Measurements from ENCODE around the gene WFDC12. TPM values are rescaled to one million over a fixed set of nuclear protein-coding genes. Genes with fewer than 3 reads are reported as not detected.

The WFDC12 gene
- total and polyA plus RNA-seq, 2 donors (not counting 1 experiment from before 2014, with no cell fraction given): not detected

Other genes with a start within 250 kb of the WFDC12 start
- 200 and 205 TPM in 2 replicates for gene YWHAB, start 238.8 kb downstream of the WFDC12 start, total RNA-seq
- gene YWHAB, start 238.8 kb downstream of the WFDC12 start, polyA plus RNA-seq: 80.3 and 99.9 TPM in 2 replicates
- gene PABPC1L, start 214.4 kb downstream of the WFDC12 start, total RNA-seq: 100 and 105 TPM in 2 replicates
- gene PABPC1L, start 214.4 kb downstream of the WFDC12 start, polyA plus RNA-seq: 295 and 323 TPM in 2 replicates
- 21.8 and 21.9 TPM in 2 replicates for gene TOMM34, start 164.1 kb downstream of the WFDC12 start, total RNA-seq
- gene TOMM34, start 164.1 kb downstream of the WFDC12 start, polyA plus RNA-seq: 17.5 and 19.1 TPM in 2 replicates
- 323 and 324 TPM in 2 replicates for gene STK4, start 158.0 kb downstream of the WFDC12 start, total RNA-seq
- gene STK4, start 158.0 kb downstream of the WFDC12 start, polyA plus RNA-seq: 38.9 and 66.0 TPM in 2 replicates
- gene KCNS1, start 23.3 kb downstream of the WFDC12 start, total RNA-seq: not detected in 2 replicates
- 0.04 TPM in 1 of 2 replicates, not detected in the other for gene KCNS1, start 23.3 kb downstream of the WFDC12 start, polyA plus RNA-seq
- not detected in 2 replicates for gene WFDC5, start 9.3 kb downstream of the WFDC12 start, total RNA-seq
- gene WFDC5, start 9.3 kb downstream of the WFDC12 start, polyA plus RNA-seq: not detected in 2 replicates
- not detected in 2 replicates for gene PI3, start 50.4 kb upstream of the WFDC12 start, total RNA-seq
- gene PI3, start 50.4 kb upstream of the WFDC12 start, polyA plus RNA-seq: 0.24 TPM in 1 of 2 replicates, not detected in the other
- not detected in 2 replicates for gene SEMG1, start 82.6 kb upstream of the WFDC12 start, total RNA-seq
- gene SEMG1, start 82.6 kb upstream of the WFDC12 start, polyA plus RNA-seq: not detected in 2 replicates
- gene SEMG2, start 96.9 kb upstream of the WFDC12 start, total RNA-seq: not detected in 2 replicates
- gene SEMG2, start 96.9 kb upstream of the WFDC12 start, polyA plus RNA-seq: not detected in 2 replicates
- gene SLPI, start 130.1 kb upstream of the WFDC12 start, total RNA-seq: not detected in 2 replicates
- not detected in 2 replicates for gene SLPI, start 130.1 kb upstream of the WFDC12 start, polyA plus RNA-seq
- not detected in 2 replicates for gene RBPJL, start 182.4 kb upstream of the WFDC12 start, total RNA-seq
- not detected in 2 replicates for gene RBPJL, start 182.4 kb upstream of the WFDC12 start, polyA plus RNA-seq
- not detected in 2 replicates for gene MATN4, start 183.8 kb upstream of the WFDC12 start, total RNA-seq
- gene MATN4, start 183.8 kb upstream of the WFDC12 start, polyA plus RNA-seq: not detected in 2 replicates
- 0.19 TPM in 1 of 2 replicates, not detected in the other for gene SDC4, start 224.0 kb upstream of the WFDC12 start, total RNA-seq
- gene SDC4, start 224.0 kb upstream of the WFDC12 start, polyA plus RNA-seq: 0.04 and 0.20 TPM in 2 replicates
- 57.7 and 61.4 TPM in 2 replicates for gene SYS1, start 238.7 kb upstream of the WFDC12 start, total RNA-seq
- gene SYS1, start 238.7 kb upstream of the WFDC12 start, polyA plus RNA-seq: 25.1 and 25.3 TPM in 2 replicates

Data from B cell (primary cell).